Neural progenitor cell (in vitro differentiated cells): Measurements from ENCODE around the gene ARHGAP15. TPM values are rescaled to one million over a fixed set of nuclear protein-coding genes. Genes with fewer than 3 reads are reported as not detected.

Experiments
- DNase-seq: peaks from one replicate; pipeline ENCODE4 v3.0.0-alpha.2; 2016; ENCODE audit warnings: low spot score
- H2AFZ ChIP-seq: fragments of 200-600 bp; sonication (generic); replicated peaks from 2 replicates; pipeline ENCODE4 v1.6.1; 2016; ENCODE audit warnings: antibody characterized with exemption
- H3F3A ChIP-seq: fragments of 200-600 bp; sonication (generic); 2 replicates; pipeline ENCODE4 v1.6.1; 2016; ENCODE audit warnings: antibody characterized with exemption, low read depth
- H3K27ac ChIP-seq: fragments of 200-600 bp; sonication (generic); 2 replicates; pipeline ENCODE4 v1.5.1; 2016; ENCODE audit warnings: mild to moderate bottlenecking
- H3K27me3 ChIP-seq: fragments of 200-600 bp; sonication (generic); 2 replicates; pipeline ENCODE4 v1.6.1; 2016; ENCODE audit warnings: mild to moderate bottlenecking, moderate library complexity
- H3K36me3 ChIP-seq: fragments of 200-600 bp; sonication (generic); 2 replicates; pipeline ENCODE4 v1.5.1; 2016
- H3K4me1 ChIP-seq: fragments of 200-600 bp; sonication (generic); 2 replicates; pipeline ENCODE4 v1.6.1; 2016; ENCODE audit warnings: mixed run types
- H3K4me2 ChIP-seq: fragments of 200-600 bp; sonication (generic); 2 replicates; pipeline ENCODE4 v1.6.1; 2016
- H3K4me3 ChIP-seq: fragments of 200-600 bp; sonication (generic); 2 replicates; pipeline ENCODE4 v1.5.1; 2016
- H3K79me2 ChIP-seq: fragments of 200-600 bp; sonication (generic); 2 replicates; pipeline ENCODE4 v1.6.1; 2016; ENCODE audit warnings: low read depth
- H3K9ac ChIP-seq: fragments of 200-600 bp; sonication (generic); 2 replicates; pipeline ENCODE4 v1.6.1; 2016
- H3K9me3 ChIP-seq: fragments of 200-600 bp; sonication (generic); 2 replicates; pipeline ENCODE4 v1.5.1; 2016; ENCODE audit warnings: low read depth
- H4K20me1 ChIP-seq: fragments of 200-600 bp; sonication (generic); 2 replicates; pipeline ENCODE4 v1.6.1; 2016; ENCODE audit warnings: low read depth
- H3K27ac Mint-ChIP-seq: 3 replicates; pipeline ENCODE4 v1.8.0; 2021; ENCODE audit warnings: mixed read lengths
- H3K27me3 Mint-ChIP-seq: 2 replicates; pipeline ENCODE4 v1.8.0; 2022; ENCODE audit warnings: low read depth, mild to moderate bottlenecking, inconsistent platforms, moderate library complexity, mixed read lengths; ENCODE audit not compliant: insufficient read depth
- H3K36me3 Mint-ChIP-seq: 3 replicates; pipeline ENCODE4 v1.8.0; 2021; ENCODE audit warnings: mixed read lengths
- H3K4me1 Mint-ChIP-seq: 3 replicates; pipeline ENCODE4 v1.8.0; 2021; ENCODE audit warnings: mixed read lengths
- H3K4me3 Mint-ChIP-seq: 3 replicates; pipeline ENCODE4 v1.8.0; 2021; ENCODE audit warnings: mild to moderate bottlenecking, moderate library complexity, mixed read lengths
- H3K9me3 Mint-ChIP-seq: 3 replicates; pipeline ENCODE4 v1.8.0; 2020; ENCODE audit warnings: mixed read lengths
- CTCF ChIP-seq: fragments of 200-600 bp; sonication (generic); IDR thresholded peaks from 2 replicates; pipeline ENCODE4 v1.5.1; 2017; ENCODE audit warnings: antibody characterized with exemption, mild to moderate bottlenecking
- EZH2 ChIP-seq: fragments of 200-600 bp; sonication (generic); IDR thresholded peaks from 2 replicates; pipeline ENCODE4 v1.6.1; 2017; ENCODE audit warnings: antibody characterized with exemption, mild to moderate bottlenecking, moderate library complexity
- EZH2phosphoT487 ChIP-seq: fragments of 200-600 bp; sonication (generic); IDR thresholded peaks from 2 replicates; pipeline ENCODE4 v1.6.1; 2017; ENCODE audit warnings: antibody characterized with exemption
- total RNA-seq: library from RNA; depleted of rRNA; stranded (reverse); fragments of >200 nt; gene quantifications from 2 replicates; pipeline ENCODE4 v1.2.3, GENCODE V29; 2015; ENCODE audit warnings: low replicate concordance

The ARHGAP15 gene
- total RNA-seq, 1 donor from 2014 or later: 5.9 TPM

- H3K4me3 Mint-ChIP-seq: no peak overlapping the region
- Histone ChIP-seq H3K4me2 (no peak overlapping the region), H3K27ac (peak overlapping the region; percentile 47), H4K20me1 (no peaks in the 10 kb centered on the region), H3K27me3 (no peaks in the 10 kb centered on the region), H3K4me1 (peaks cover 43% of the 10 kb centered on the region), H3K36me3 (no peaks in the 10 kb centered on the region), H3K9me3 (no peaks in the 10 kb centered on the region), H3F3A (peaks cover 32% of the 10 kb centered on the region), H3K4me3 (no peak overlapping the region), H3K79me2 (no peaks in the 10 kb centered on the region), H3K9ac (no peak overlapping the region), H2AFZ (peak overlapping the region; percentile 65)
- peaks cover 17% of the 10 kb centered on the region for H3K4me1 Mint-ChIP-seq
- no peak overlapping the region for H3K27ac Mint-ChIP-seq
- H3K9me3 Mint-ChIP-seq: no peaks in the 10 kb centered on the region
- H3K36me3 Mint-ChIP-seq: no peaks in the 10 kb centered on the region
- TF ChIP-seq EZH2 (no peak), EZH2phosphoT487 (no peak), CTCF (no peak)
- peak; percentile 13 for DNase-seq
- H3K27me3 Mint-ChIP-seq: peaks cover 2% of the 10 kb centered on the region
Observed at GRCh38 chr2:143477714-143478443, 348.7 kb downstream of the ARHGAP15 start.

DNA sequence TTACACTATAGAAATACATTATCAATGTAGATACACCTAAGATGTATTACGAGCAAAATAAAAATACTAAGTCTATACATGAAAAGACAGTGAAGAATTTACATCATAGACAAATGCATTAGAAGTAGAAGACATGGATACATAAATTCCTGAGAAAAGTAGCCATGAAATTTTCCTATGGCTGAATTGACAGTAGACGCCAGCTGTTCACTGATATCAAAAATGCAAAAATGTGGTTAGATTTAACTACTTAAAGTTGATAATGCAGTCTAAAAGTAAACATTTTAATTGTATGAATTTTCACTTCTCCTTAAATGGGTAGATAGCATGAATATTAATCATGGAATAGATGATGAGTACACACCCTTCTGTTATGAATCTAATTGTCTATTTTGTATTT lies 350.9 kb downstream of the ARHGAP15 start:
- H3K27me3 ChIP-seq: no peaks in the 10 kb centered on the region
- H3K9ac ChIP-seq: no peak overlapping the region
- Mint-ChIP-seq H3K4me1 (peaks cover 16% of the 10 kb centered on the region), H3K27ac (no peak overlapping the region), H3K4me3 (no peak overlapping the region), H3K27me3 (no peaks in the 10 kb centered on the region), H3K36me3 (no peaks in the 10 kb centered on the region), H3K9me3 (no peaks in the 10 kb centered on the region)
- H3K79me2 ChIP-seq: no peaks in the 10 kb centered on the region
- no peak overlapping the region for H3K4me3 ChIP-seq
- no peak for DNase-seq
- peaks cover 43% of the 10 kb centered on the region for H3K4me1 ChIP-seq
- H3K9me3 ChIP-seq: no peaks in the 10 kb centered on the region
- peaks cover 41% of the 10 kb centered on the region for H3F3A ChIP-seq
- no peaks in the 10 kb centered on the region for H3K36me3 ChIP-seq
- H3K4me2 ChIP-seq: no peak overlapping the region
- H3K27ac ChIP-seq: peak overlapping the region; percentile 0
- H2AFZ ChIP-seq: no peak overlapping the region
- H4K20me1 ChIP-seq: no peaks in the 10 kb centered on the region
- no peak for TF ChIP-seq EZH2phosphoT487
- no peak for TF ChIP-seq CTCF
- no peak for TF ChIP-seq EZH2

- H4K20me1 ChIP-seq: no peaks in the 10 kb centered on the region
- Mint-ChIP-seq H3K9me3 (no peaks in the 10 kb centered on the region), H3K4me1 (peaks cover 13% of the 10 kb centered on the region), H3K27ac (peak overlapping the region; percentile 11), H3K4me3 (no peak overlapping the region), H3K36me3 (no peaks in the 10 kb centered on the region), H3K27me3 (no peaks in the 10 kb centered on the region)
- H3K4me3 ChIP-seq: no peak overlapping the region
- peaks cover 43% of the 10 kb centered on the region for H3K4me1 ChIP-seq
- H3K9ac ChIP-seq: no peak overlapping the region
- H3F3A ChIP-seq: peaks cover 41% of the 10 kb centered on the region
- peak overlapping the region; percentile 52 for H3K4me2 ChIP-seq
- H3K36me3 ChIP-seq: no peaks in the 10 kb centered on the region
- H3K9me3 ChIP-seq: no peaks in the 10 kb centered on the region
- no peak overlapping the region for H2AFZ ChIP-seq
- H3K79me2 ChIP-seq: no peaks in the 10 kb centered on the region
- no peak for DNase-seq
- H3K27me3 ChIP-seq: no peaks in the 10 kb centered on the region
- peak overlapping the region; percentile 69 for H3K27ac ChIP-seq
- TF ChIP-seq CTCF (no peak), EZH2 (no peak), EZH2phosphoT487 (no peak)
Observed at GRCh38 chr2:143480601-143481236, 351.5 kb downstream of the ARHGAP15 start.
